Tibial nerve (tissue), 3 donors: ENCODE results near the gene TCF7.

Experiments
- CTCF ChIP-seq, 5 experiments: fragments of 200-600 bp in 3 of 5; fragments of 450-650 bp in 2 of 5; sonication (generic) in 3 of 5; IDR thresholded peaks; one replicate each; pipeline ENCODE4 v1.5.1; 2016 to 2019; ENCODE audit warnings: antibody characterized with exemption in 5 of 5, mild to moderate bottlenecking in 3 of 5, moderate library complexity in 2 of 5
- POLR2A ChIP-seq, 2 donors: fragments of 450-650 bp; IDR thresholded peaks; one replicate each; pipeline ENCODE4 v1.6.1; 2017; ENCODE audit warnings: antibody characterized with exemption in 2 of 2, mild to moderate bottlenecking in 2 of 2, moderate library complexity in 2 of 2

- TF ChIP-seq CTCF (IDR thresholded peaks at IDR 0.05) = no peak
- TF ChIP-seq POLR2A (IDR thresholded peaks at IDR 0.05) = no peak
Observed at GRCh38 chr5:134135091-134135655, 20.7 kb downstream of the TCF7 start.
